ENCODE results near the gene PIM1. TPM values are rescaled to one million over a fixed set of nuclear protein-coding genes. Genes with fewer than 3 reads are reported as not detected.

The PIM1 gene
- total RNA-seq, 4 donors from 2014 or later, result 136 to 173 (median 150) TPM

- no peak for TF ChIP-seq POLR2A (IDR thresholded peaks at IDR 0.05)
- TF ChIP-seq, protein P1, sequence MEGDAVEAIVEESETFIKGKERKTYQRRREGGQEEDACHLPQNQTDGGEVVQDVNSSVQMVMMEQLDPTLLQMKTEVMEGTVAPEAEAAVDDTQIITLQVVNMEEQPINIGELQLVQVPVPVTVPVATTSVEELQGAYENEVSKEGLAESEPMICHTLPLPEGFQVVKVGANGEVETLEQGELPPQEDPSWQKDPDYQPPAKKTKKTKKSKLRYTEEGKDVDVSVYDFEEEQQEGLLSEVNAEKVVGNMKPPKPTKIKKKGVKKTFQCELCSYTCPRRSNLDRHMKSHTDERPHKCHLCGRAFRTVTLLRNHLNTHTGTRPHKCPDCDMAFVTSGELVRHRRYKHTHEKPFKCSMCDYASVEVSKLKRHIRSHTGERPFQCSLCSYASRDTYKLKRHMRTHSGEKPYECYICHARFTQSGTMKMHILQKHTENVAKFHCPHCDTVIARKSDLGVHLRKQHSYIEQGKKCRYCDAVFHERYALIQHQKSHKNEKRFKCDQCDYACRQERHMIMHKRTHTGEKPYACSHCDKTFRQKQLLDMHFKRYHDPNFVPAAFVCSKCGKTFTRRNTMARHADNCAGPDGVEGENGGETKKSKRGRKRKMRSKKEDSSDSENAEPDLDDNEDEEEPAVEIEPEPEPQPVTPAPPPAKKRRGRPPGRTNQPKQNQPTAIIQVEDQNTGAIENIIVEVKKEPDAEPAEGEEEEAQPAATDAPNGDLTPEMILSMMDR (IDR thresholded peaks at IDR 0.05), result no peak
- intact Hi-C loops (cut with DNase I; ENCODE audit: low total_unique reads), result no loop called here
These were observed 8.8 kb upstream of the PIM1 start for GRCh38 chr6:37160922-37161778.

DNA sequence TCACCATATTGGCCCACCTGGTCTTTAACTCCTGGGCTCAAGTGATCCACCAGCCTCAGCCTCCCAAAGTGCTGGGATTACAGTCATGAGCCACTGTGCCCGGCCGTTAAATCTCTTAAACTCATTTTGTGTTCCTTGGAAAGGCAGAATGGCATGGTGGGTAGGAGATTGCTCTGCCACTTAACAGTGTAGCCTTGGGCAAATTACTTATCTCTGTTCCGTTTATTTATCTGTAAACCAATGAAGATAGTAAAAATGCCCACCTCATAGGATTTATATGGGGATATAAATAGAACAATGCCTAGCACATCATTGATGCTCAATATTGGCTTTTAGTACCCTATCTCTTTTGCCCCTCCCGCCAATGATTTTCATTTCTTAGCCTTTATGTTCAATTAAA, 7.2 kb upstream of the PIM1 start:
- no peak for DNase-seq (ENCODE audit: low spot score in 2 of 2)
- TF ChIP-seq, protein P1 (IDR thresholded peaks at IDR 0.05), result no peak
- no peak for TF ChIP-seq POLR2A (IDR thresholded peaks at IDR 0.05)
- intact Hi-C loops (cut with DNase I; ENCODE audit: low total_unique reads), result no loop called here
- H3K4me3 ChIP-seq (ENCODE audit: low read depth, poor library complexity, severe bottlenecking), result no peak overlapping the region
- WGBS, 2 donors, result 82 to 88% methylated on average over 4 of the region's 4 CpGs

More at GRCh38 chr6:37160922-37161778, 8.8 kb upstream of the PIM1 start:
- WGBS, 2 donors, result 89% methylated on average over 8 of the region's 8 CpGs
- no peak for DNase-seq (ENCODE audit: low spot score in 2 of 2)
- no peak overlapping the region for H3K4me3 ChIP-seq (ENCODE audit: low read depth, poor library complexity, severe bottlenecking)

- TF ChIP-seq, protein P1 (IDR thresholded peaks at IDR 0.05), result no peak
- no peak for TF ChIP-seq POLR2A (IDR thresholded peaks at IDR 0.05)
- DNase-seq (ENCODE audit: low spot score in 2 of 2), result no peak
- WGBS, 2 donors, result 73 to 81% methylated on average over 5 of the region's 5 CpGs
- H3K4me3 ChIP-seq (ENCODE audit: low read depth, poor library complexity, severe bottlenecking), result no peak overlapping the region
- intact Hi-C loops (cut with DNase I; ENCODE audit: low total_unique reads), result no loop called here
These were observed 1.7 kb upstream of the PIM1 start for GRCh38 chr6:37168163-37168758.

- intact Hi-C loops (cut with DNase I; ENCODE audit: low total_unique reads), result no loop called here
- 4 to 11% methylated on average over 17 to 27 of the region's 29 CpGs for WGBS, 2 donors
- DNase-seq (ENCODE audit: low spot score in 2 of 2), result no peak
- no peak for TF ChIP-seq POLR2A (IDR thresholded peaks at IDR 0.05)
- TF ChIP-seq, protein P1 (IDR thresholded peaks at IDR 0.05), result no peak
- H3K4me3 ChIP-seq (ENCODE audit: low read depth, poor library complexity, severe bottlenecking), result peak overlapping the region; percentile 23
These were observed 999 bp upstream of the PIM1 start for GRCh38 chr6:37168811-37169495.

GRCh38 chr6:37170273-37171200, 585 bp downstream of the PIM1 start:
- WGBS, 2 donors, result 2 to 6% methylated on average over 6 to 47 of the region's 92 CpGs
- intact Hi-C loops (cut with DNase I; ENCODE audit: low total_unique reads), result loop anchor here (5.0 to 10.0 kb wide), 2 partner anchors 118 to 146 kb away; no protein-coding TSS in a partner anchor
- peak overlapping the region; percentile 81 for H3K4me3 ChIP-seq (ENCODE audit: low read depth, poor library complexity, severe bottlenecking)
- DNase-seq (ENCODE audit: low spot score in 2 of 2), result peak; percentile 45 to 93
- TF ChIP-seq, protein P1 (IDR thresholded peaks at IDR 0.05), result no peak
- TF ChIP-seq POLR2A (IDR thresholded peaks at IDR 0.05), result no peak

All from lower leg skin (tissue), 4 donors.